GM19099 (cell line): Measurements from ENCODE around the gene CGB8.
"Not testable (repeated sequence)": the region's sequence is repeated elsewhere in the genome, so short reads cannot be mapped to it uniquely, and the experiment has no call there.

Source experiments
- POLR2A ChIP-seq: IDR thresholded peaks from 3 replicates; pipeline ENCODE4 v1.6.1; 2011; ENCODE audit warnings: low read depth; ENCODE audit not compliant: insufficient read length; ENCODE audit errors: extremely low read depth

CGB8 gene

DNA sequence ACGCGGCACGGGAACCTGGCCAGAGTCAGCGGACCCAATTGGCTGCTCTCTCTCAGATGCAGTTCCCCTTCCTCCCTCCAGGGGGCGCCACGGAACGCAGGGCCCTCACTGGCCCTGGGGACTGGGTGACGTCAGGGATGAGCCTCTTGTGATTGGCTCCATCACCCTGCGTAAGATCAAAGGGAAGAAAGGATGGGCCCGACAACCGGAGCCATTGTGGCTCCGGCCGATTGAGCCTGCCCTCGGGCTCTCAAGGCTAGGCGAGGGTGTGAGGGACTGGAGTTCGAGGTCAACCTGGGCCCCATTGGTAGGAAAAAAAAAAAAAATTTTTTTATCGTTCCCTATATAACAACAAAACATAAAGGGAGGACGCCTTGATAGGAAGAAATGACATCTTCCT, 12.1 kb downstream of the CGB8 start, which contains the start of gene CGB1:
Gene CGB1 (minus strand): TSS at position 81 of the 400 bp plus-strand sequence. CDS start 184 bp downstream, outside the sequence.
- TF ChIP-seq POLR2A, result not testable (repeated sequence)

GRCh38 chr19:49031642-49032301, 17.1 kb downstream of the CGB8 start, which contains the start of gene CGB2:
TSS of gene CGB2 (plus strand) at chr19:49031890. CDS start at chr19:49032096, 206 bp downstream.
- not testable (repeated sequence) for TF ChIP-seq POLR2A

DNA sequence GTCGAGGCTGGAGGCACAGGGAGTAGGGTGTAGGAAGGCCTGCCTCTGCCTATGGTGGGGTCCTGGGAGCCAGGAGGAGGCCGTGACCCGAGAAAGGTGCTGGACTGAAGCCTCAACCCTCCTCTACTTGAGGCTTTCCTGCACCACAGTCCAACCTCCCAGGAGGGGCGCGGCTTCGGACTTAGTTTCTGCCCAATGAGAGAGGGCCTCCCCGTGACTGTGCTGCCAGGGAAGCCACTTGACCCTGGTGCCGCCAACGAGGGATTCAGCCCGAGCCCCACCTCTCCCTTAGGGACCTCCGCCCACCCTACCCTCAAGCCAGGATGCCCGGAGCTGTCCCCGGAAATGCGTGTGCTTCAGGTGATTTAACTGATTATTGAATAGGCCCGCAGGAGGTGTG, 24.7 kb downstream of the CGB8 start, which contains the start of gene CGB3:
Gene CGB3 (minus strand): TSS at position 101 of the 400 bp plus-strand sequence. CDS start 362 bp downstream, outside the sequence.
- not testable (repeated sequence) for TF ChIP-seq POLR2A

DNA sequence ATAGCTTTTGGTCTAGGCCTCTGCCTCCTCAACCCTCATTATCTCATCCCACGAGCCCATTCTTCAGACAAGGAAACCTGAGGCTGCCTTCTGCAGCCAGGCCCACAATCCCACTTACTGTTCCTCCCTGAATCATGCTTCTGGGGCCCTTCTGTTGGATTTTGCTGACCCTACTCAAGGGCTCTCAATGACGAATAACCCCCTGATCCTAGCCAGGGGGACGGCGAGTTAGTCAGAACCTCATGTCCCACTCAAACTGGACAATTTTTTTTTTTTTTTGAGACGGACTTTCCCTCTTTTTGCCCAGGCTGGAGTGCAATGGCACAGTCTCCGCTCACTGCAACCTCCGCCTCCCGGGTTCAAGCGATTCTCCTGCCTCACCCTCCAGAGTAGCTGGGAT, 26.8 kb downstream of the CGB8 start:
- TF ChIP-seq POLR2A, result no peak

- no peak for TF ChIP-seq POLR2A
Observed at GRCh38 chr19:49020931-49021895, 27.7 kb downstream of the CGB8 start.

GRCh38 chr19:49020342-49020741, 28.6 kb downstream of the CGB8 start:
- TF ChIP-seq POLR2A, result no peak

DNA sequence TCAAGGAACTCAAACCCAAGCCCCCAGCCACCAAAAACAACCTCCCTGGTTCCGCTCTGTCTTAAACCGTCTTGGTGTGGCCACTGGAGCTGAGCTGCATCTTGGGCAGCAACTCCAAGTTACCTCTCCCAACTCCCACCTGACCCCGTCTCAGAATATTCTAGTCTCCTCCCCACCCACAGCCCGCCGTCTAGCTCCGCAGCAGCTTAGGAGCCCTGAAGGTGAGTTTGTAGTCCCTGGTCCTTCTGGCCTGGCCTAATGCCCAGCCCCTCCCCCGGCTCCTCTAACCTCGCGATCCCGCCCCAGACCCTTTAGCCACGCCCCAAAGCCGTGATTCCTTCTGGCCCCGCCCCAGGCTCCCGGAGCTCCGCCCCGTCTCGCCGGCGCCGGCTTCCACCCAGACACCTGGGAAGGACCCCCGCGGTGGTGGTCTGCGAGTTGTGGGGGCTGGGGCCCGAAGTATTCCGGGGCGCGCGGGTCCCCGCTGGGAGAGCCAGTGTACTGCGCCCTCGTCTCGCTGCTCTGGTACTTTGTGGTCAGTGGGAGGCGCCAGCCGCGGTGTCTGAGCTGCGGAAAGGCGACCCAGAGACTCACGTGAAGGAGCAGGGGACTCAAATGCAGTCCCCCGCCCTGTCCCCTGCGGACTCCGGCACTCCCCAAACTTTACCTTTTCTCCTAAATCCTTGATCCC, 29.5 kb downstream of the CGB8 start:
- TF ChIP-seq POLR2A, result no peak

DNA sequence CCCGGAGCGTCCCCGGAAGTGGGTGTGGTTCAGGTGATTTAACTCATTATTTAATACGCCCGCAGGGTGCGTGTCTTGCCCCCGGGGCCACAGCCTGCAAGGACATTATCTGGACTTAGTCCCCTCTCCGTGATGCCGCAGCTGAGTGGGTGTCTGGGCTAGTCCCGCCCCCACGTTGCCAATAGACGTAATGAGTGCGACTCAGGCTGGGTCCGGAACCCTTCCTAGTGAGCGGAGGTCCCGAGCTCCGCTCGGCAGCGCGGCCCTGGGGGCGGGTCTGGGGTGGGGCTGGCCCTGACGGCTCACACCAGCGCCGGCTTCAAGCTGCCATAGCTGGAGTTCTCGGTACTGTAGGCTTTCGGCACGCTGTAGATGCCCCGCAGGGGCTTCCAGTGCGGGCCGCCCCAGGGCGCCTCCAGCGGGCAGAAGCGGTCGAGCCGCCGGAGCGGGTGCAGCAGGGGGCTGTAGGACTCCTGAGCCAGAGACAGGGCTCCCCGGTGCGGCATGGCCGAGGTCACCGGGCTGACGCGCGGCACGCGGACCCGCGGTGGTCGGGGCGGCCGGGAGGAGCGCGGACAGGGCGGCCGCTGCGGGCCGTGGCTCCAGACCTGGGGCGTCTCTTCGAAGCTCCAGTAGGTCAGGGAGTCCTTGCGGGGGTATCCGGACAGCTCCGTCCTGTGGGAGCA, 31.1 kb downstream of the CGB8 start:
- no peak for TF ChIP-seq POLR2A

DNA sequence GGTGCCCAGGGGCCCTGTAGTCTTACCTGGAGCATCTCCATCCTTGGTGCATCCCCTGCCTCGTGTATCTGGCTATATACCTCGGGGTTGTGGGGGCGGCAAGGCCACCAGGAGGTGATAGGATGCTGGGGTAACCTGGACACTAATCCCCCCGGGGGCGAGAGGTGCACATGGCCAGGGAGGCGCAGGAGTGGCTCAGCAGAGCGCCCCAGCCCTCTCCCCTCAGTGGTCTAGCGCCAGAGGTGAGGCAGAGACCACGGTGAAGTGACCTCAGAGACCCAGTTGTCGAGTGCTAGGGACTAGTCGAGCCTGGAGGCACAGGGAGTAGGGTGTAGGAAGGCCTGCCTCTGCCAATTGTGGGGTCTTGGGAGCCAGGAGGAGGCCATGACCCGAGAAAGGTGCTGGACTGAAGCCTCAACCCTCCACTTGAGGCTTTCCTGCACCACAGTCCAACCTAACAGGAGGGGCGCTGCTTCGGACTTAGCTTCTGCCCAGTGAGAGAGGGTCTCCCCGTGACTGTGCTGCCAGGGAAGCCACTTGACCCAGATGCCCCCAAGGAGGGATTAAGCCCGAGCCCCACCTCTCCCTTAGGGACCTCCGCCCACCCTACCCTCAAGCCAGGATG, 31.8 kb downstream of the CGB8 start, which contains the start of gene LHB:
Gene LHB (minus strand): TSS at position 51 of the 625 bp plus-strand sequence. CDS start 10 bp downstream, at position 41.
- no peak for TF ChIP-seq POLR2A

DNA sequence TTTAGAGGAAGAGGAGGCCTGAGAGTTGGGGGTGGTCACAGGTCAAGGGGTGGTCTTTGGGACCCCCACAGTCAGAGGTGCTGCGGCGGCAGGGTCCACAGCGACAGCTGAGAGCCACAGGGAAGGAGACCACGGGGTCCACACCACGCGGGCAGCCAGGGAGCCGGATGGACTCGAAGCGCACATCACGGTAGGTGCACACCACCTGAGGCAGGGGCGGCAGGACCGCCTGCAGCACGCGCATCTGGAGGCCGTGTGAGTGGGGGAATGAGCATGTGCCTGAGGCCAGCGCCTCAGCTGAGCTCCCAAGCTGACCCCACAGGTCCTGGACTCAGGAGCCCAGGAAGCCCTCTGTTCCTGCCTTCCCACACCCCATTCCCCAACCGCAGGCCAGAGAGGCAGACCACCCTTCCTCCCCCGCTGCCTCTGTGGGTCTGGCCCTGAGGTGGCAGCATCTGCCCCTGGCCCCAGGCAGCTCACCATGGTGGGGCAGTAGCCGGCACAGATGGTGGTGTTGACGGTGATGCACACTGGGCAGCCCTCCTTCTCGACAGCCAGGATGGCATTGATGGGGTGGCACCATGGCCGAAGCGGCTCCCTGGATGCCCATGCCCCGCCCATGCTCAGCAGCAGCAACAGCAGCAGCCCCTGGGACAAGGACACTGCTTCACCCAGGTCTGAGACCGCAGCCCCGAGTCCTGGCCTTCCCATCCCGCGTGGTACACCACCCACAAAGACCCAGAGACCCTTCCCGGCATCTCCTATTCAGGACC, 32.7 kb downstream of the CGB8 start:
- no peak for TF ChIP-seq POLR2A

DNA sequence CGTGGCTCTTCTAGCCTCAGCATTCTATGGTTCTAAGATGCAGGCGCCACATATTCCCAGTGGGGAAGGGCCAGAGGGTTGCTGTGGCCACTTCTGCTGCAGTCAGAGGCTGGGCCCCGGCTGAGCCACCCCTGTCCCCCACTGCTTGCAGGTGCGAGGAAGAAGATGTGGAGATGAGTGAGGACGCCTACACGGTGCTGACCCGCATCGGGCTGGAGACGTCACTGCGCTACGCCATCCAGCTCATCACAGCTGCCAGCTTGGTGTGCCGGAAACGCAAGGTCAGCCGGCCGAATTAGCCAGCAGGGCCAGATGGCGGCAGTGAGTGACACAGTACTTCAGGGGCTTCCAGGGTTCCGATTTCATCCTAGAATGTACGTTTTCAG, 34.0 kb downstream of the CGB8 start:
- TF ChIP-seq POLR2A, result no peak

GRCh38 chr19:49014123-49014869, 34.6 kb downstream of the CGB8 start:
- TF ChIP-seq POLR2A, result no peak
